ENCODE results near the gene IL17B. TPM values are rescaled to one million over a fixed set of nuclear protein-coding genes. Genes with fewer than 3 reads are reported as not detected.

The IL17B gene
- total RNA-seq, 1 experiment from 2014 or later, result not detected

- no peaks in the 10 kb centered on the region for H3K9me3 Mint-ChIP-seq
- H3K4me3 Mint-ChIP-seq, result peak overlapping the region; percentile 89
- ChIA-PET POLR2A (no interaction called here), CTCF (interaction anchor here (3.0 kb wide), 1 partner anchor 24 kb away, joined by 15 read pairs; no protein-coding TSS in a partner anchor)
- H3K27ac Mint-ChIP-seq, result no peak overlapping the region
- no peak for ATAC-seq
- peaks cover 20% of the 10 kb centered on the region for H3K4me1 Mint-ChIP-seq
- DNase-seq (ENCODE audit: low spot score), result no peak
- TF ChIP-seq E2F1 (CRISPR knock-in tag; IDR thresholded peaks at IDR 0.05), result no peak
- no peak for TF ChIP-seq ZNF121 (CRISPR knock-in tag; IDR thresholded peaks at IDR 0.05)
- TF ChIP-seq FOXP4 (CRISPR knock-in tag; IDR thresholded peaks at IDR 0.05), result no peak
- TF ChIP-seq ETV6 (CRISPR knock-in tag; IDR thresholded peaks at IDR 0.05), result no peak
- TF ChIP-seq ESRRA (CRISPR knock-in tag; IDR thresholded peaks at IDR 0.05; ENCODE audit: borderline replicate concordance), result no peak
- no peak for TF ChIP-seq ZNF138 (CRISPR knock-in tag; conservative IDR thresholded peaks at IDR 0.05)
- no peak for TF ChIP-seq ZMAT4 (CRISPR knock-in tag; IDR thresholded peaks at IDR 0.05)
- no peak for TF ChIP-seq ZNF232 (CRISPR knock-in tag; IDR thresholded peaks at IDR 0.05)
- peaks cover 23% of the 10 kb centered on the region for H3K36me3 Mint-ChIP-seq
- H3K27me3 Mint-ChIP-seq (ENCODE audit: low read depth), result peaks cover 13% of the 10 kb centered on the region
Measured at GRCh38 chr5:149344151-149344550, 34.9 kb downstream of the IL17B start.

GRCh38 chr5:149341876-149342275 lies 37.2 kb downstream of the IL17B start:
- H3K27me3 Mint-ChIP-seq (ENCODE audit: low read depth), result peaks cover 13% of the 10 kb centered on the region
- 0 out of 2 replicates have a peak, but pooled peaks cover under 1% of the 10 kb centered on the region for H3K36me3 Mint-ChIP-seq
- DNase-seq (ENCODE audit: low spot score) (no peak), ATAC-seq (no peak)
- CTCF ChIA-PET, result interaction anchor here (1.0 kb wide), 1 partner anchor 25 kb away, joined by 3 read pairs; no protein-coding TSS in a partner anchor
- TF ChIP-seq KAT7 (CRISPR knock-in tag; IDR thresholded peaks at IDR 0.05; ENCODE audit: borderline replicate concordance) (no peak), HMGA2 (CRISPR knock-in tag; IDR thresholded peaks at IDR 0.05) (no peak), HMGXB4 (CRISPR knock-in tag; IDR thresholded peaks at IDR 0.05) (no peak), TP53 (CRISPR knock-in tag; IDR thresholded peaks at IDR 0.05) (no peak), NFATC4 (CRISPR knock-in tag; IDR thresholded peaks at IDR 0.05) (no peak)
- H3K4me3 Mint-ChIP-seq, result no peak overlapping the region
- H3K27ac Mint-ChIP-seq, result no peak overlapping the region
- POLR2A ChIA-PET, result no interaction called here
- no peaks in the 10 kb centered on the region for H3K9me3 Mint-ChIP-seq
- peaks cover 14% of the 10 kb centered on the region for H3K4me1 Mint-ChIP-seq

GRCh38 chr5:149340920-149341319 lies 38.2 kb downstream of the IL17B start:
- CTCF ChIA-PET, result interaction anchor here (0.6 to 1.7 kb wide), 3 partner anchors 26 to 1596 kb away, joined by 4 read pairs; no protein-coding TSS in a partner anchor
- no peak for TF ChIP-seq ZSCAN18 (CRISPR knock-in tag; IDR thresholded peaks at IDR 0.05)
- TF ChIP-seq USF1 (CRISPR knock-in tag; IDR thresholded peaks at IDR 0.05), result no peak
- no peak for TF ChIP-seq CTCF (IDR thresholded peaks at IDR 0.05)
- no peak for TF ChIP-seq E2F5 (CRISPR knock-in tag; IDR thresholded peaks at IDR 0.05)
- no peak for TF ChIP-seq ATF1 (CRISPR knock-in tag; IDR thresholded peaks at IDR 0.05)
- TF ChIP-seq NR3C1 (CRISPR knock-in tag; conservative IDR thresholded peaks at IDR 0.05; ENCODE audit: low read depth), result no peak
- ATAC-seq, result no peak
- Mint-ChIP-seq H3K27ac (no peak overlapping the region), H3K4me1 (peaks cover 7% of the 10 kb centered on the region), H3K36me3 (no peaks in the 10 kb centered on the region), H3K9me3 (no peaks in the 10 kb centered on the region), H3K4me3 (no peak overlapping the region), H3K27me3 (ENCODE audit: low read depth) (peaks cover 13% of the 10 kb centered on the region)
- POLR2A ChIA-PET, result no interaction called here
- DNase-seq (ENCODE audit: low spot score), result no peak
